ENCODE measurements around the gene CDH18. TPM values are rescaled to one million over a fixed set of nuclear protein-coding genes. Genes with fewer than 3 reads are reported as not detected.
A peak's percentile ranks its signal among the peaks of the same experiment; 100 is the strongest.

CDH18 gene
- not detected in 2 replicates for total RNA-seq

- DNase-seq: no peak
These were observed at the start of gene CDH18 for GRCh38 chr5:19987612-19988361. Gene CDH18 (minus strand): TSS chr5:19988200. CDS start chr5:19838986, 149,214 bp downstream.

GRCh38 chr5:20034717-20035116 lies 46.7 kb upstream of the CDH18 start:
- DNase-seq: no peak

GRCh38 chr5:20033881-20034280 lies 45.9 kb upstream of the CDH18 start:
- no peak for DNase-seq

- no peak for DNase-seq
These were observed 44.9 kb upstream of the CDH18 start for GRCh38 chr5:20032896-20033295.

- no peak for DNase-seq
These were observed 42.1 kb upstream of the CDH18 start for GRCh38 chr5:20030125-20030524.

GRCh38 chr5:20029266-20029665 lies 41.3 kb upstream of the CDH18 start:
- no peak for DNase-seq

- no peak for DNase-seq
These were observed 40.5 kb upstream of the CDH18 start for GRCh38 chr5:20028506-20028905.

- no peak for DNase-seq
These were observed 35.7 kb upstream of the CDH18 start for GRCh38 chr5:20023686-20024180.

- no peak for DNase-seq
These were observed 32.2 kb upstream of the CDH18 start for GRCh38 chr5:20020247-20020646.

GRCh38 chr5:20017021-20017420 lies 29.0 kb upstream of the CDH18 start:
- DNase-seq: no peak

- no peak for DNase-seq
These were observed 12.4 kb upstream of the CDH18 start for GRCh38 chr5:20000416-20000815.

- no peak for DNase-seq
These were observed 457 bp upstream of the CDH18 start for GRCh38 chr5:19988457-19988856.

- no peak for DNase-seq
These were observed 1.2 kb downstream of the CDH18 start for GRCh38 chr5:19986806-19987205.

- DNase-seq: no peak
These were observed 1.9 kb downstream of the CDH18 start for GRCh38 chr5:19986031-19986619.

- DNase-seq: no peak
These were observed 9.5 kb downstream of the CDH18 start for GRCh38 chr5:19978476-19978875.

- DNase-seq: no peak
These were observed 10.9 kb downstream of the CDH18 start for GRCh38 chr5:19977099-19977498.

- DNase-seq: no peak
These were observed 12.2 kb downstream of the CDH18 start for GRCh38 chr5:19975795-19976194.

- no peak for DNase-seq
These were observed 27.5 kb downstream of the CDH18 start for GRCh38 chr5:19960451-19960850.

GRCh38 chr5:19959830-19960384 lies 28.1 kb downstream of the CDH18 start:
- no peak for DNase-seq

- no peak for DNase-seq
These were observed 37.1 kb downstream of the CDH18 start for GRCh38 chr5:19950897-19951296.

GRCh38 chr5:19940192-19940591 lies 47.8 kb downstream of the CDH18 start:
- no peak for DNase-seq

- DNase-seq: no peak
These were observed 57.5 kb downstream of the CDH18 start for GRCh38 chr5:19930451-19930850.

- peak; percentile 0 for DNase-seq
These were observed 59.2 kb downstream of the CDH18 start for GRCh38 chr5:19928562-19929421.
